PC-9 (cell line): ENCODE measurements around the gene B9D1. TPM values are rescaled to one million over a fixed set of nuclear protein-coding genes. Genes with fewer than 3 reads are reported as not detected.
A peak's percentile ranks its signal among the peaks of the same experiment; 100 is the strongest.

Experiments
- BruUV-seq: library from RNA; stranded (reverse); fragments of 400-500 nt; replicated peaks from 2 replicates; lab custom pipeline; 2021; lab: Mats Ljungman, UMichigan
- CTCF ChIA-PET: fragments of 300-600 bp; sonication (Branson Sonifier 250); formaldehyde crosslinking; loops from one replicate; lab custom pipeline; 2022; ENCODE audit warnings: antibody characterized with exemption; lab: Charles Lee
- POLR2A ChIA-PET: fragments of 300-600 bp; sonication (Branson Sonifier 250); formaldehyde crosslinking; loops from one replicate; lab custom pipeline; 2022; ENCODE audit warnings: antibody characterized with exemption; ENCODE audit not compliant: unreplicated experiment; lab: Charles Lee
- DNase-seq, 2 experiments: peaks; one replicate each; pipeline versions ENCODE4 v3.0.0 to v3.0.0-alpha.2; 2015 to 2022; ENCODE audit warnings: mixed read lengths in 1 of 2
- H2AFZ ChIP-seq: fragments of 200-600 bp; sonication (generic); 2 replicates; pipeline ENCODE4 v1.8.1; 2017; ENCODE audit warnings: antibody characterized with exemption
- H3F3A ChIP-seq: fragments of 200-600 bp; sonication (generic); 2 replicates; pipeline ENCODE4 v1.8.1; 2017; ENCODE audit warnings: antibody characterized with exemption, mild to moderate bottlenecking, low read depth; ENCODE audit not compliant: insufficient read depth
- H3K27ac ChIP-seq: fragments of 200-600 bp; sonication (generic); 2 replicates; pipeline ENCODE4 v1.6.1; 2016; ENCODE audit warnings: mixed run types
- H3K27me3 ChIP-seq: fragments of 200-600 bp; sonication (generic); 2 replicates; pipeline ENCODE4 v1.6.1; 2016; ENCODE audit warnings: low read depth, mixed run types; ENCODE audit not compliant: insufficient read depth
- H3K36me3 ChIP-seq: fragments of 200-600 bp; sonication (generic); 2 replicates; pipeline ENCODE4 v1.6.1; 2016; ENCODE audit warnings: low read depth, mixed run types
- H3K4me1 ChIP-seq: fragments of 200-600 bp; sonication (generic); replicated peaks from 2 replicates; pipeline ENCODE4 v1.6.1; 2016; ENCODE audit warnings: mixed run types; ENCODE audit not compliant: insufficient read depth
- H3K4me2 ChIP-seq: fragments of 200-600 bp; sonication (generic); 2 replicates; pipeline ENCODE4 v1.6.1; 2017; ENCODE audit warnings: mixed run types
- H3K4me3 ChIP-seq: fragments of 200-600 bp; sonication (generic); 2 replicates; pipeline ENCODE4 v1.6.1; 2016; ENCODE audit warnings: mixed run types
- H3K79me2 ChIP-seq: fragments of 200-600 bp; sonication (generic); 2 replicates; pipeline ENCODE4 v1.6.1; 2017; ENCODE audit warnings: low read depth, mixed run types
- H3K9me2 ChIP-seq: fragments of 200-600 bp; sonication (generic); 2 replicates; pipeline ENCODE4 v1.8.1; 2017; ENCODE audit warnings: mild to moderate bottlenecking; ENCODE audit not compliant: insufficient read depth
- H3K9me3 ChIP-seq: fragments of 200-600 bp; sonication (generic); 2 replicates; pipeline ENCODE4 v1.8.1; 2016; ENCODE audit warnings: low read depth; ENCODE audit not compliant: insufficient read depth
- H4K20me1 ChIP-seq: fragments of 200-600 bp; sonication (generic); 2 replicates; pipeline ENCODE4 v1.8.1; 2017; ENCODE audit not compliant: insufficient read depth
- CTCF ChIP-seq: fragments of 200-600 bp; sonication (generic); conservative IDR thresholded peaks from 2 replicates; pipeline ENCODE4 v1.6.1; 2017; ENCODE audit warnings: mixed run types, antibody characterized with exemption, mild to moderate bottlenecking, moderate library complexity
- EZH2 ChIP-seq: fragments of 200-600 bp; sonication (generic); IDR thresholded peaks from 2 replicates; pipeline ENCODE4 v1.8.0; 2017; ENCODE audit warnings: antibody characterized with exemption, low read depth
- intact Hi-C: fragments of 100-400 bp; cut with micrococcal nuclease; formaldehyde crosslinking; loops from one replicate; pipeline ENCODE4 v1.10.0; 2022; ENCODE audit not compliant: unreplicated experiment
- total RNA-seq: library from RNA; stranded (reverse); gene quantifications from 2 replicates; pipeline ENCODE4 v1.2.3, GENCODE V29; 2021

Gene B9D1
- total RNA-seq, 1 experiment from 2014 or later, result 40.2 TPM

- intact Hi-C loops, result no loop called here
- Histone ChIP-seq H3K9me2 (no peaks in the 10 kb centered on the region), H3F3A (peaks cover 16% of the 10 kb centered on the region), H2AFZ (peak within 1 kb of the TSS; percentile 92), H3K4me1 (peaks cover 19% of the 10 kb centered on the region), H4K20me1 (no peaks in the 10 kb centered on the region), H3K4me3 (peak within 1 kb of the TSS; percentile 79), H3K27me3 (no peaks in the 10 kb centered on the region), H3K27ac (peak within 1 kb of the TSS; percentile 79), H3K36me3 (0 out of 2 replicates have a peak, but pooled peaks cover 10% of the 10 kb centered on the region), H3K79me2 (peaks cover 26% of the 10 kb centered on the region), H3K9me3 (no peaks in the 10 kb centered on the region), H3K4me2 (peak within 1 kb of the TSS; percentile 92)
- ChIA-PET CTCF (interaction anchor here (0.6 to 1.9 kb wide), 5 partner anchors 16 to 1921 kb away, joined by 3 to 27 read pairs (median 3); partner anchors contain the start of gene B9D1), POLR2A (interaction anchor here (0.6 to 1.5 kb wide), 14 partner anchors 8 to 373 kb away, joined by 3 to 21 read pairs (median 4); partner anchors contain the start of genes ALDH3A2, B9D1 and MFAP4)
- no peak for TF ChIP-seq EZH2
- no peak for TF ChIP-seq CTCF
- DNase-seq, result no peak
- no TSS peak for BruUV-seq
Observed at GRCh38 chr17:19378416-19379360, 16.2 kb upstream of the B9D1 start, which contains the start of gene MAPK7. MAPK7 (plus strand) TSS chr17:19378498; CDS start chr17:19378901, 403 bp downstream.

GRCh38 chr17:19377602-19378415 lies 15.3 kb upstream of the B9D1 start:
- intact Hi-C loops, result no loop called here
- TF ChIP-seq CTCF (0 out of 2 replicates have a peak, but pooled peaks have one; percentile 21), EZH2 (no peak)
- POLR2A ChIA-PET, result interaction anchor here (0.5 to 1.5 kb wide), 26 partner anchors 9 to 1458 kb away, joined by 3 to 21 read pairs (median 4); partner anchors contain the start of genes ALDH3A1, ALDH3A2, B9D1 and MFAP4
- H4K20me1 ChIP-seq, result no peaks in the 10 kb centered on the region
- no peaks in the 10 kb centered on the region for H3K9me3 ChIP-seq
- BruUV-seq, result TSS peak; percentile 69
- H3F3A ChIP-seq, result peaks cover 16% of the 10 kb centered on the region
- H3K27ac ChIP-seq, result peak overlapping the region; percentile 79
- no peaks in the 10 kb centered on the region for H3K27me3 ChIP-seq
- DNase-seq, result peak; percentile 97 to 100
- peak overlapping the region; percentile 79 for H3K4me3 ChIP-seq
- no peaks in the 10 kb centered on the region for H3K9me2 ChIP-seq
- H3K4me2 ChIP-seq, result peak overlapping the region; percentile 89
- H2AFZ ChIP-seq, result peak overlapping the region; percentile 92
- H3K4me1 ChIP-seq, result peaks cover 19% of the 10 kb centered on the region
- H3K36me3 ChIP-seq, result 0 out of 2 replicates have a peak, but pooled peaks cover 7% of the 10 kb centered on the region
- CTCF ChIA-PET, result interaction anchor here (0.6 to 1.9 kb wide), 5 partner anchors 15 to 1922 kb away, joined by 3 to 27 read pairs (median 3); partner anchors contain the start of gene B9D1
- peaks cover 26% of the 10 kb centered on the region for H3K79me2 ChIP-seq
